Measurements from ENCODE around the gene ADGRG1. TPM values are rescaled to one million over a fixed set of nuclear protein-coding genes. Genes with fewer than 3 reads are reported as not detected.
A peak's percentile ranks its signal among the peaks of the same experiment; 100 is the strongest.

Gene ADGRG1
- total and polyA plus RNA-seq, 4 donors, result 1.2 to 68.4 (median 17.6) TPM

GRCh38 chr16:57663436-57663835 lies 35.0 kb downstream of the ADGRG1 start:
- intact Hi-C loops (cut with DNase I), result no loop called here

GRCh38 chr16:57663917-57664661 lies 35.7 kb downstream of the ADGRG1 start:
- Histone ChIP-seq H3K27ac (ENCODE audit: low read depth in 1 of 2, low read length in 2 of 2) (no peak overlapping the region), H3K4me3 (ENCODE audit: low read length in 2 of 2) (no peak overlapping the region), H3K4me1 (ENCODE audit: control insufficient read depth in 1 of 2, insufficient read depth in 2 of 2, low read length in 2 of 2) (no peaks in the 10 kb centered on the region), H3K36me3 (ENCODE audit: control insufficient read depth in 1 of 2, insufficient read depth in 2 of 2, low read length in 1 of 2) (no peaks in the 10 kb centered on the region), H3K9me3 (ENCODE audit: control insufficient read depth, low read length) (no peaks in the 10 kb centered on the region), H3K27me3 (ENCODE audit: control insufficient read depth in 1 of 2, insufficient read depth in 2 of 2, low read length in 1 of 2) (no peaks in the 10 kb centered on the region)
- 85 to 89% methylated on average over 14 to 15 of the region's 15 CpGs for WGBS, 2 donors
- no peak for ATAC-seq (ENCODE audit: low FRiP score)
- DNase-seq, result no peak
- intact Hi-C loops (cut with DNase I), result no loop called here

More at GRCh38 chr16:57663436-57663835, 35.0 kb downstream of the ADGRG1 start:
- ATAC-seq (ENCODE audit: low FRiP score), result no peak
- no peak for DNase-seq
- no peak overlapping the region for H3K4me3 ChIP-seq (ENCODE audit: low read length in 2 of 2)
- H3K27me3 ChIP-seq (ENCODE audit: control insufficient read depth in 1 of 2, insufficient read depth in 2 of 2, low read length in 1 of 2), result no peaks in the 10 kb centered on the region
- H3K4me1 ChIP-seq (ENCODE audit: control insufficient read depth in 1 of 2, insufficient read depth in 2 of 2, low read length in 2 of 2), result no peaks in the 10 kb centered on the region
- no peaks in the 10 kb centered on the region for H3K9me3 ChIP-seq (ENCODE audit: control insufficient read depth, low read length)
- 91 to 92% methylated on average over 21 of the region's 21 CpGs for WGBS, 2 donors
- H3K27ac ChIP-seq (ENCODE audit: low read depth in 1 of 2, low read length in 2 of 2), result no peak overlapping the region
- H3K36me3 ChIP-seq (ENCODE audit: control insufficient read depth in 1 of 2, insufficient read depth in 2 of 2, low read length in 1 of 2), result no peaks in the 10 kb centered on the region

- no peak for DNase-seq
- no peak overlapping the region for H3K27ac ChIP-seq (ENCODE audit: low read depth in 1 of 2, low read length in 2 of 2)
- intact Hi-C loops (cut with DNase I), result no loop called here
- H3K4me1 ChIP-seq (ENCODE audit: control insufficient read depth in 1 of 2, insufficient read depth in 2 of 2, low read length in 2 of 2), result no peaks in the 10 kb centered on the region
- H3K4me3 ChIP-seq (ENCODE audit: low read length in 2 of 2), result no peak overlapping the region
- no peaks in the 10 kb centered on the region for H3K36me3 ChIP-seq (ENCODE audit: control insufficient read depth in 1 of 2, insufficient read depth in 2 of 2, low read length in 1 of 2)
- no peak for ATAC-seq (ENCODE audit: low FRiP score)
- WGBS, 2 donors, result 80 to 85% methylated on average over 6 of the region's 6 CpGs
- no peaks in the 10 kb centered on the region for H3K9me3 ChIP-seq (ENCODE audit: control insufficient read depth, low read length)
- no peaks in the 10 kb centered on the region for H3K27me3 ChIP-seq (ENCODE audit: control insufficient read depth in 1 of 2, insufficient read depth in 2 of 2, low read length in 1 of 2)
Observed at GRCh38 chr16:57664662-57665025, 36.2 kb downstream of the ADGRG1 start.

GRCh38 chr16:57665541-57665940 lies 37.1 kb downstream of the ADGRG1 start:
- Histone ChIP-seq H3K4me1 (ENCODE audit: control insufficient read depth in 1 of 2, insufficient read depth in 2 of 2, low read length in 2 of 2) (no peaks in the 10 kb centered on the region), H3K9me3 (ENCODE audit: control insufficient read depth, low read length) (no peaks in the 10 kb centered on the region), H3K27ac (ENCODE audit: low read depth in 1 of 2, low read length in 2 of 2) (no peak overlapping the region), H3K27me3 (ENCODE audit: control insufficient read depth in 1 of 2, insufficient read depth in 2 of 2, low read length in 1 of 2) (no peaks in the 10 kb centered on the region), H3K36me3 (ENCODE audit: control insufficient read depth in 1 of 2, insufficient read depth in 2 of 2, low read length in 1 of 2) (no peaks in the 10 kb centered on the region), H3K4me3 (ENCODE audit: low read length in 2 of 2) (no peak overlapping the region)
- ATAC-seq (ENCODE audit: low FRiP score) (no peak), DNase-seq (no peak)
- intact Hi-C loops (cut with DNase I), result no loop called here
- WGBS, 2 donors, result 64 to 68% methylated on average over 4 of the region's 4 CpGs

GRCh38 chr16:57666353-57667047 lies 38.1 kb downstream of the ADGRG1 start:
- intact Hi-C loops (cut with DNase I), result no loop called here
- 87 to 88% methylated on average over 11 of the region's 11 CpGs for WGBS, 2 donors
- no peak overlapping the region for H3K4me3 ChIP-seq (ENCODE audit: low read length in 2 of 2)
- H3K27ac ChIP-seq (ENCODE audit: low read depth in 1 of 2, low read length in 2 of 2), result no peak overlapping the region
- ATAC-seq (ENCODE audit: low FRiP score) (no peak), DNase-seq (peak in 1 of 2 donors; percentile 36)
- H3K9me3 ChIP-seq (ENCODE audit: control insufficient read depth, low read length), result no peaks in the 10 kb centered on the region
- no peaks in the 10 kb centered on the region for H3K4me1 ChIP-seq (ENCODE audit: control insufficient read depth in 1 of 2, insufficient read depth in 2 of 2, low read length in 2 of 2)
- H3K27me3 ChIP-seq (ENCODE audit: control insufficient read depth in 1 of 2, insufficient read depth in 2 of 2, low read length in 1 of 2), result no peaks in the 10 kb centered on the region
- H3K36me3 ChIP-seq (ENCODE audit: control insufficient read depth in 1 of 2, insufficient read depth in 2 of 2, low read length in 1 of 2), result no peaks in the 10 kb centered on the region

GRCh38 chr16:57667048-57667525 lies 38.7 kb downstream of the ADGRG1 start:
- Histone ChIP-seq H3K27me3 (ENCODE audit: control insufficient read depth in 1 of 2, insufficient read depth in 2 of 2, low read length in 1 of 2) (no peaks in the 10 kb centered on the region), H3K9me3 (ENCODE audit: control insufficient read depth, low read length) (no peaks in the 10 kb centered on the region), H3K36me3 (ENCODE audit: control insufficient read depth in 1 of 2, insufficient read depth in 2 of 2, low read length in 1 of 2) (no peaks in the 10 kb centered on the region), H3K27ac (ENCODE audit: low read depth in 1 of 2, low read length in 2 of 2) (no peak overlapping the region), H3K4me1 (ENCODE audit: control insufficient read depth in 1 of 2, insufficient read depth in 2 of 2, low read length in 2 of 2) (no peaks in the 10 kb centered on the region), H3K4me3 (ENCODE audit: low read length in 2 of 2) (no peak overlapping the region)
- ATAC-seq (ENCODE audit: low FRiP score), result peak; percentile 3
- intact Hi-C loops (cut with DNase I), result no loop called here
- 89 to 93% methylated on average over 5 of the region's 5 CpGs for WGBS, 2 donors
- DNase-seq, result no peak

GRCh38 chr16:57667526-57668262 lies 39.3 kb downstream of the ADGRG1 start:
- no peaks in the 10 kb centered on the region for H3K4me1 ChIP-seq (ENCODE audit: control insufficient read depth in 1 of 2, insufficient read depth in 2 of 2, low read length in 2 of 2)
- no peaks in the 10 kb centered on the region for H3K9me3 ChIP-seq (ENCODE audit: control insufficient read depth, low read length)
- no peaks in the 10 kb centered on the region for H3K27me3 ChIP-seq (ENCODE audit: control insufficient read depth in 1 of 2, insufficient read depth in 2 of 2, low read length in 1 of 2)
- H3K4me3 ChIP-seq (ENCODE audit: low read length in 2 of 2), result no peak overlapping the region
- DNase-seq, result peak in 1 of 2 donors; percentile 40
- no peak overlapping the region for H3K27ac ChIP-seq (ENCODE audit: low read depth in 1 of 2, low read length in 2 of 2)
- intact Hi-C loops (cut with DNase I), result no loop called here
- WGBS, 2 donors, result 85 to 86% methylated on average over 17 of the region's 17 CpGs
- no peaks in the 10 kb centered on the region for H3K36me3 ChIP-seq (ENCODE audit: control insufficient read depth in 1 of 2, insufficient read depth in 2 of 2, low read length in 1 of 2)
- peak; percentile 44 for ATAC-seq (ENCODE audit: low FRiP score)

- Histone ChIP-seq H3K27ac (ENCODE audit: low read depth in 1 of 2, low read length in 2 of 2) (no peak within 1 kb of the TSS), H3K27me3 (ENCODE audit: control insufficient read depth in 1 of 2, insufficient read depth in 2 of 2, low read length in 1 of 2) (no peaks in the 10 kb centered on the region), H3K4me1 (ENCODE audit: control insufficient read depth in 1 of 2, insufficient read depth in 2 of 2, low read length in 2 of 2) (no peaks in the 10 kb centered on the region), H3K9me3 (ENCODE audit: control insufficient read depth, low read length) (no peaks in the 10 kb centered on the region), H3K36me3 (ENCODE audit: control insufficient read depth in 1 of 2, insufficient read depth in 2 of 2, low read length in 1 of 2) (no peaks in the 10 kb centered on the region), H3K4me3 (ENCODE audit: low read length in 2 of 2) (no peak within 1 kb of the TSS)
- no peak for DNase-seq
- WGBS, 2 donors, result 90 to 92% methylated on average over 10 to 11 of the region's 11 CpGs
- peak; percentile 5 for ATAC-seq (ENCODE audit: low FRiP score)
- intact Hi-C loops (cut with DNase I), result no loop called here
Observed at GRCh38 chr16:57668263-57668571, 39.8 kb downstream of the ADGRG1 start, which contains the start of gene ADGRG3. Gene ADGRG3 (plus strand): TSS chr16:57668306. CDS start chr16:57668348, 42 bp downstream.

Data from aorta (tissue), 5 donors.